Panc1 (cell line): ENCODE data around the gene GPD1.
A peak's percentile ranks its signal among the peaks of the same experiment; 100 is the strongest.

Source experiments
- CTCF ChIP-seq: fragments of 450-650 bp; IDR thresholded peaks from 2 replicates; pipeline ENCODE4 v1.5.1; 2017; ENCODE audit warnings: mild to moderate bottlenecking
- POLR2AphosphoS5 ChIP-seq: IDR thresholded peaks from 2 replicates; pipeline ENCODE4 v1.6.1; 2012; ENCODE audit warnings: mild to moderate bottlenecking, low read depth, low read length, moderate library complexity
- REST ChIP-seq, 2 experiments: IDR thresholded peaks; 2 replicates each; pipeline ENCODE4 v1.6.1; 2011 to 2012; ENCODE audit warnings: low read depth in 2 of 2, control low read depth in 1 of 2, low read length in 1 of 2, mild to moderate bottlenecking in 1 of 2, moderate library complexity in 1 of 2; ENCODE audit not compliant: insufficient read depth in 1 of 2
- SIN3A ChIP-seq: IDR thresholded peaks from 2 replicates; pipeline ENCODE4 v1.6.1; 2012; ENCODE audit warnings: low read depth, mild to moderate bottlenecking, low read length, moderate library complexity, borderline replicate concordance; ENCODE audit not compliant: insufficient read depth
- TCF7L2 ChIP-seq: IDR thresholded peaks from 2 replicates; pipeline ENCODE4 v1.6.1; 2011; ENCODE audit warnings: mild to moderate bottlenecking, low read depth, low read length, inconsistent platforms

GRCh38 chr12:50111693-50112455, 8.1 kb downstream of the GPD1 start, which contains the start of gene COX14:
- TF ChIP-seq CTCF (peak; percentile 99), SIN3A (peak; percentile 90), TCF7L2 (peak; percentile 88), POLR2AphosphoS5 (peak; percentile 88), REST (IDR thresholded peaks at IDR 0.05; ENCODE audit: insufficient read depth in 1 of 2, low read depth in 2 of 2, low read length in 1 of 2) (0 out of 4 replicates have a peak, but pooled peaks of 1 of the 2 experiments have one; percentile 10)
